ENCODE results near the gene CLASP2.

DNA sequence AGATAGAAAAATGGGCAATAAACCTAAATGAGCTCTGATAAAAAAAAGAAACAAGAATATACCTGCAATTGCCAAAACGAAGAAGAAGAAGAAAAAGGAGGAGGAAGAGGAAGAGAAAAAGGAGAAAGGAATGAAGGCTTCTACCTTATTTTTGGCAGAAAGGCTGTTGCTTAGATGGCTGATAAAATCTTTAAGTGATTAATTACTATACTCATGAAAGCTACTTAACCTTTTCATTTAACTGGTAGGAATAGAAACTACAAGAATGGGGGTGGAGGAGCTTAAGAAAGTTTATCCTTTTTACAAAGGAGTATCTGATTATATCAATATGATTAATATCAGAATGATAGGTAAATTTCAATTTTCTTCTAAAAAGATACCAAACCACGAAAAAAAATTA, 75.2 kb downstream of the CLASP2 start:
- TF ChIP-seq, protein P1, sequence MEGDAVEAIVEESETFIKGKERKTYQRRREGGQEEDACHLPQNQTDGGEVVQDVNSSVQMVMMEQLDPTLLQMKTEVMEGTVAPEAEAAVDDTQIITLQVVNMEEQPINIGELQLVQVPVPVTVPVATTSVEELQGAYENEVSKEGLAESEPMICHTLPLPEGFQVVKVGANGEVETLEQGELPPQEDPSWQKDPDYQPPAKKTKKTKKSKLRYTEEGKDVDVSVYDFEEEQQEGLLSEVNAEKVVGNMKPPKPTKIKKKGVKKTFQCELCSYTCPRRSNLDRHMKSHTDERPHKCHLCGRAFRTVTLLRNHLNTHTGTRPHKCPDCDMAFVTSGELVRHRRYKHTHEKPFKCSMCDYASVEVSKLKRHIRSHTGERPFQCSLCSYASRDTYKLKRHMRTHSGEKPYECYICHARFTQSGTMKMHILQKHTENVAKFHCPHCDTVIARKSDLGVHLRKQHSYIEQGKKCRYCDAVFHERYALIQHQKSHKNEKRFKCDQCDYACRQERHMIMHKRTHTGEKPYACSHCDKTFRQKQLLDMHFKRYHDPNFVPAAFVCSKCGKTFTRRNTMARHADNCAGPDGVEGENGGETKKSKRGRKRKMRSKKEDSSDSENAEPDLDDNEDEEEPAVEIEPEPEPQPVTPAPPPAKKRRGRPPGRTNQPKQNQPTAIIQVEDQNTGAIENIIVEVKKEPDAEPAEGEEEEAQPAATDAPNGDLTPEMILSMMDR (IDR thresholded peaks at IDR 0.05): no peak
- TF ChIP-seq POLR2AphosphoS5 (IDR thresholded peaks at IDR 0.05; ENCODE audit: low read depth, low read length) (no peak), TCF7L2 (IDR thresholded peaks at IDR 0.05; ENCODE audit: low read depth, low read length) (no peak), SIN3A (IDR thresholded peaks at IDR 0.05; ENCODE audit: borderline replicate concordance, insufficient read depth, low read depth, low read length) (no peak)

Measured in Panc1 (cell line).